Activated CD4-positive, alpha-beta T cell treated with anti-CD3 and anti-CD28 coated beads, Interleukin-2, amount 50 U/mL, for 1 hour (primary cell): Measurements from ENCODE around the gene NRIP1.
"Not testable (repeated sequence)": the region's sequence is repeated elsewhere in the genome, so short reads cannot be mapped to it uniquely, and the experiment has no call there.

Experiments used
- DNase-seq: peaks from one replicate; pipeline ENCODE4 v3.0.0-alpha.2; 2020

The NRIP1 gene

GRCh38 chr21:15037095-15037899 lies 27.5 kb downstream of the NRIP1 start:
- no peak for DNase-seq

- no peak for DNase-seq
Measured at GRCh38 chr21:15036189-15036588, 28.6 kb downstream of the NRIP1 start.

GRCh38 chr21:15034126-15034853 lies 30.5 kb downstream of the NRIP1 start:
- no peak for DNase-seq

GRCh38 chr21:15031790-15032357 lies 32.9 kb downstream of the NRIP1 start:
- DNase-seq, result no peak

- DNase-seq, result not testable (repeated sequence)
Measured at GRCh38 chr21:15031362-15031761, 33.4 kb downstream of the NRIP1 start.

- not testable (repeated sequence) for DNase-seq
Measured at GRCh38 chr21:15030861-15031260, 33.9 kb downstream of the NRIP1 start.

GRCh38 chr21:15029077-15029476 lies 35.7 kb downstream of the NRIP1 start:
- no peak for DNase-seq

- no peak for DNase-seq
Measured at GRCh38 chr21:15028186-15028585, 36.6 kb downstream of the NRIP1 start.

GRCh38 chr21:15027056-15027455 lies 37.7 kb downstream of the NRIP1 start:
- no peak for DNase-seq

GRCh38 chr21:15026370-15026769 lies 38.4 kb downstream of the NRIP1 start:
- no peak for DNase-seq

- DNase-seq, result no peak
Measured at GRCh38 chr21:15023776-15024175, 41.0 kb downstream of the NRIP1 start.

- DNase-seq, result no peak
Measured at GRCh38 chr21:15022608-15023261, 42.1 kb downstream of the NRIP1 start.

GRCh38 chr21:15020797-15021196 lies 44.0 kb downstream of the NRIP1 start:
- DNase-seq, result no peak

- DNase-seq, result no peak
Measured at GRCh38 chr21:15018382-15018781, 46.4 kb downstream of the NRIP1 start.

- no peak for DNase-seq
Measured at GRCh38 chr21:15015622-15016471, 49.0 kb downstream of the NRIP1 start.

- DNase-seq, result no peak
Measured at GRCh38 chr21:15014221-15014620, 50.6 kb downstream of the NRIP1 start.

- no peak for DNase-seq
Measured at GRCh38 chr21:15011967-15012366, 52.8 kb downstream of the NRIP1 start.

- no peak for DNase-seq
Measured at GRCh38 chr21:15010645-15011044, 54.2 kb downstream of the NRIP1 start.

- no peak for DNase-seq
Measured at GRCh38 chr21:15009837-15010363, 54.9 kb downstream of the NRIP1 start.

- no peak for DNase-seq
Measured at GRCh38 chr21:15007716-15008296, 57.0 kb downstream of the NRIP1 start.

- DNase-seq, result no peak
Measured at GRCh38 chr21:15006594-15007230, 58.1 kb downstream of the NRIP1 start.
